ENCODE data around the gene PATJ.

- TF ChIP-seq CTCF (IDR thresholded peaks at IDR 0.05) (no peak), POLR2A (IDR thresholded peaks at IDR 0.05) (no peak)
Observed at GRCh38 chr1:62040973-62041372, 298.7 kb downstream of the PATJ start.
